ENCODE results near the gene DNHD1. TPM values are rescaled to one million over a fixed set of nuclear protein-coding genes. Genes with fewer than 3 reads are reported as not detected.

DNHD1 gene, protein sequence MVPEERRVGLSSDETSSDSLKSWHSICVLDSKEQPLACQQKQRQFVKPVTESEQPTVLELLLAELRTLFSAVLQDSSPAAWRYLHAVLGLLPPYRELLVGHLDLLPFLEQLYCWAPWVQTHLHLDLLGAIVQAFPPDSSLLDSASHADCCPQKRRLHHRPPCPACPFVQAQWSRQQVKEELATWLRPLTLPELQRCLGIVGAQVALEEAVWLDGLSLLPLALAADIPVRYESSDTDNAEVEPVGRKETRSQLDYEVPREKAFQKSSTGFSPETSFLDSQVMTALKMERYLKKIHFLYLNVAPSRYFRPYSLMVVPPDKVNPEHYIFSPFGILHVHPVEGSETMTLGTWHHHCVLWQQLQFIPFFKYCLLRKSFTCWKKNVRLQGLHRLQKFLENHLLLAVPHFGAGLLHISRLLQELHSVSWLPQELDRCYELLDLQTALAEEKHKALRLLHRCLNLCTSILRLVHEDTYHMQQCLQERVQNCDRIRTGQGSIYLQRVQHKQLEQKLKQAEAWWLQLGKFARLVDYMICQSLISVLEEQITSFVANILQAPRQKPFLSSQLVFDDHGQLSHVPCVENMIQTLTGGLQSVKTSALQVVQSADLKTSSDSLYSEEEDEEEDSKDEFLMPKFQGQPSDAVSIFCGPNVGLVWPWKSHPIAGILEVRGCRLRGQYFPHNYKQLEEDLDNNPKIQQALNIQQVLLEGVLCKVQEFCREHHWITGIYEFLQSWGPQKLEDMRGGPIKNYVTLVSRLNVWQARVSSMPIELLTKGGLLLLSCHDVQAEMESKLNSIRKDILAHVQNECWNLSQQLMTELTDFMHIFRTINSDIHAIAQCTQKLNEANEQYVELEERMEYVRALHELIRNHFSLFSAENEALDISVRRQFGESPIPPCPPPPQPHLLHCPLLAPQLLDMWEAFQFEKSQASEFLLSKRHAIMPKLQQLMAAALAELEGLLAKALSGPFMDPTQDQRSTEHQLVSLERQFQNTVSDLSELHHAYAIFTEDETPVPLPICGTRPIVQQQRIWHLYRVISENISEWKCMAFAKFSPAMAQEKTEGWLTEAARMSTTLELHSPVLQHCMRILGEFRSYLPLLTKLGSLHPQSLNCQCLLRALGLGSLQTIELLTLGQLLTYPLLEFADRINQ (N-terminal part only)
- 0.90 and 1.2 TPM in 2 replicates for total RNA-seq (2014; rRNA removed; shearing (Covaris generic))

DNA sequence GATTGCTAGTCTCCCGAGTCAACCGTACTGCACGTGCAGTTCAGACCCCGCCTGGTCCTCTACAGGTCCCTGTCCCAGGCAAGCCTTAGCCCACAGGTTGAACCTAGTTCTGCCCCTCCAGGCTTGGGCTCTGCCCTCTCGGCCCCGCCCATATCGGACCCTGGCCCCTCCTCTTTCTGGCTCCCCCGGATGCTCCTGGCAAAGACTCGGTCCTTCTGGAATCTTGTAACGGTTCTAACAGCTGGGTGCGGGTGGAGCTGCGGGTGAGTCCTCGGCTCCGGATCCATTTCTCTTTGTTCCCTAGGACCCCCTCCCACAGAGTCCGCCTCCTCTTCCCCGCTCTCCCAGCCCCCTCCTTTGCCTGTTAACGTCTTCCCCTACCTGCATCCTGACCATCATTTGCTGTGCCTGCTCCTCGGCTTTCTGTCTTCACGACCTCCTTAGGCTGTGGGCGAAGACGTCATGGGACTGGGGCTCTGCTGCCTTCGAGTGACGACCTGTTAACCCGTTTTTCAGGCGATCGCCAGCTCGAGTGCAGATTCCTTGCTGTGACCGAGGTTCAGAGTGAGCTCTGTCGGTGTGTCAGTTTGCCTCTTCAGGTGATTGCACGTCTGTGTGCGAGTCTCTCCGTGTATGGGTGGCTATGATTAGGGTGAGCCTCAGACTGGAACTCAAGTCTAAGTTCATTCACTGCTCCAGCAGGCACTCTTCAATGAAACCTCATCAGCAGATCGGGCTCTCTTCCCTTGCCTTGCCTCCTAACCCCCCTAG, at the start of gene DNHD1:
Gene DNHD1, plus strand, starts transcription at position 212 of the 771 bp plus-strand sequence. CDS start 936 bp downstream, outside the sequence.
- DNase-seq (ENCODE audit: low spot score) = no peak

DNA sequence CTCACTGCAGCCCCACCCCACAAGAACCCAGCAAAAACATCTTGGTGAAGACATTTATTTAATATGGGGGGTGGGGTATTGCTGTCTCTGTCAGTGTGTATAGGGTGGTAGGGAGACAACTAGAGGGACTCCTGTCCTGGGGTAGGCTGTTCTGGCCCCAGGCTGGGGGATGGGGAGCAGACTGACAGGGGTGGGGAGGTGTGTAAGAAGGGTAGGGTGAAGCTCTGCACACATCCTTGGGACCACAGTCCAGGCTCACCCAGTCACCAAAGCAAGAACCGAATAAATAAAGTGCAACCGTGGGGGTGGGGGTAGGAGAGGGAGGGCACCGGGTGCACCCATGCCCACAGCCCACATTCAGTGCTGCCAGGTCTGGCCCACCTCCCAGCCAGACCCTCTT, 48.5 kb upstream of the DNHD1 start:
- no peak for DNase-seq (ENCODE audit: low spot score)

DNA sequence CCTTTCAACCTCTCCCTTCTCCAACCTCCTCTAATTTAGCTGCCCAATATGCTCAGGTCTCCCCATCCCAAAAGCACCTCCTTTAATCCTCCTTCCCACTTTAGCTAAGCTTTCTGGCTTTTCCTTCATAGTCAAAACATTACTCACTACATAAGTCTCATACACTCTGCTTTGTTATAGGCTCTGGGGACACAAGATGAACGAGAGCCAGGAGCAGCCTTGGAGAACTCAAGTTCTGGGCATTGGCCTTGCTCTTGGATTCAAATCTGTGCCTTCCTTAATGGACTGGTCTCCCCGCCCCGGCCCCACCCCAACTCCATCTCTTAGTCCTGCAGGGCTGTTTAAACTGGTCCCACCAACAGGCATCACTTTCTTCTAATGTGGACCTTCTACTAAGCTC, 44.9 kb upstream of the DNHD1 start:
- DNase-seq (ENCODE audit: low spot score) = no peak

DNA sequence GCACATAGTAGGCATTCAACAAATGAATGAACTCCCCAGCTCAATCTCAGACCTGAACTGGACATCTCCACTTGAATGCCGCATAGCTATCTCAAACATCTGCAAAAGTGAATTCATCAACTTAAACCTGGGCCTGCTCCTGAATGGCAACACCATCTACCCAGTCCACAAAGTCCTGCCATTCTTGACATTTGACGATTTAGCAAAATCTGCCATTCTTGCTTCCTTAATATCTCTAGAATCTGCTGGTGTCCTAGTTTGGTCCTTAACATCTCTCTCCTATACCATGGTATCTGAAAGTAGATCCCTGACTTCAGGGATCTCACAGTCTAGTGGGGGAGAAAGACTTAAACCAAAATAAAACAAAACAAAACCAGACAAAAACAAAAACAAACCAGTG, 43.9 kb upstream of the DNHD1 start:
- DNase-seq (ENCODE audit: low spot score) = no peak

DNA sequence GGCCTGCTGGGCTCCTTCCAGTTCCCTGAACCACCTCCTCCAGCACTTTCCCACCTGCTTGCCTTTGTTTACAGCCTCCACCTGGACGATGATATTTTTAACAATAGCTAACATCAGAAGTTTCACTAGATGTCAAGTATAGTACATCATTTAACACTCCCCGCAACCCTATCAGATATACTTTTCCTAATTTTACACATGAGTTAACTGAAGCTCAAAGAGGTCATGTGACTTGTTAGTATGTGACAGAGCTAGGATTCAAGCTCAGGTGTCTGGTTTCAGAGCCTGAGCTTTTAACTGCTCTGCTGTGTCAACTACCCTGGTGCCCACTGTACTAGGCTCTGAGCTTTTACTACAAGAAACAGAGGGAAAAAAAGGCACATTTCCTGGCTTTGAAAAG, 42.0 kb upstream of the DNHD1 start:
- no peak for DNase-seq (ENCODE audit: low spot score)

DNA sequence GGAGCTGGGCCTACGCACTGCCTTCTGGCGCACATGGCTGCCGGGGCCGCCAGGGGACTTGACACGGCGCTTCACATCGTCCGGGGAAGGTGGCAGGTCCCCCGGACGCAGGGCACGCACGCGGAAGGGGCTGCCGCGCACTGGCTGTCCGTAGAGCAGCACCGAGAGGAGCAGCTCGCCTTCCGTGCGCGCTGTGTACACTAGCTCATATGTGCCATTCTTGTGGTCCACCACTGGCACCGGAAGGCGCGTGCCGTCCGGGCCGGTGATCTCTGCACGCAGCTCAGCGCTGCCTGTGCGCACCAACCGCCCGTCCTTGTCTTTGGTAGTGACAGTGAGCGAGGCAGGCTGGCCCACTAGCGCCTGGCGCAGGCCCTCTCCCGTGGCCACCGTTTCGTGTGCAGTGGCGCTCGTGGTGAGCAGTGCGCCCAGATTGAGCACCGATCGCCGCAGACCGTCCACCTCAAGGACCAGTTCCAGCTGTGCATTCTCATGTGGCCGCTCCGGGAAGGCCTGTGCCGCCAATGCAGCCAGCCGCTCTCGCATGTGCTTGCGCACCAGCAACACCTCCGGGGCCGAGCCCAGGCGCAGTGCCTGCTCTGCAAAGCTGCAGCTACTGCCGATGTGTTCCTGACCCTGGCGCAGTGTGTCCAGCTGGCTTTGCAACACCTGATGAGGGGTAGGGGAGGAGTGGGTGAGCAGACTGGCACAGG, 40.6 kb upstream of the DNHD1 start:
- no peak for DNase-seq (ENCODE audit: low spot score)

DNA sequence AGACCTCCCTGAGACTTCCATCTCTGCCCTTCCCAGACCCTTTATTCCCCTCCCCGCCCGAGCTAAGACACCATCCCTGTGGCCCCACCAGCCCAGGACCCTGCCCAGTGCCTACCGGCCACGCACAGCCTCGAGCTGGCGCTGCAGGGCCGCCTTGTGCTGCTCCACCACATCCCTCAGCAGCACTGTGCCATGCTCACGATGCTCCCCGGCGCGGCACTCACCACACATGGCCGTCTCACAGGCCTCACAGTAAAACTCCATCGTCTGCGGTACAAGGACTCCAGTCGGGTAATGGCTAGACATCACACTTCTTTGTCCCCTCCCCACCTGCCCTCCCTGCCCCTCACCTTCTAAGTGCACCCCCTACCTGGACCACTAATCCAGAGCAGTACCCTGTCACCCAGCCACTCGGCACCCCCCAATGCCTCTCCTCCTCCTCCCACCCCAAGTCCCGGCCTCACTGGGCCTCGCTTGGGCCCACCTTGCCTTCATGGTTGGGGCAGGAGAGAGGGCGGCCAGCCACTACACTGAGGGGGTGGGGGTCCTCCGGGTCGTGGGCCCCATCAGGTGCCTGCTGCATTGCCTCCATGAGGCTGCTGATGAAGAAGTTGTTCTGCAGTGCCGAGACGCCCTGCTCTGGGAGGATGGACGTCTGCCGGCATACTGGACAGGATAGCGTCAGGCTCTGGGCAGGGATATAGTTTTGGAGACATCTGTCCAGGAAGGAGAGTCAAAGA, 39.3 kb upstream of the DNHD1 start:
- no peak for DNase-seq (ENCODE audit: low spot score)

DNA sequence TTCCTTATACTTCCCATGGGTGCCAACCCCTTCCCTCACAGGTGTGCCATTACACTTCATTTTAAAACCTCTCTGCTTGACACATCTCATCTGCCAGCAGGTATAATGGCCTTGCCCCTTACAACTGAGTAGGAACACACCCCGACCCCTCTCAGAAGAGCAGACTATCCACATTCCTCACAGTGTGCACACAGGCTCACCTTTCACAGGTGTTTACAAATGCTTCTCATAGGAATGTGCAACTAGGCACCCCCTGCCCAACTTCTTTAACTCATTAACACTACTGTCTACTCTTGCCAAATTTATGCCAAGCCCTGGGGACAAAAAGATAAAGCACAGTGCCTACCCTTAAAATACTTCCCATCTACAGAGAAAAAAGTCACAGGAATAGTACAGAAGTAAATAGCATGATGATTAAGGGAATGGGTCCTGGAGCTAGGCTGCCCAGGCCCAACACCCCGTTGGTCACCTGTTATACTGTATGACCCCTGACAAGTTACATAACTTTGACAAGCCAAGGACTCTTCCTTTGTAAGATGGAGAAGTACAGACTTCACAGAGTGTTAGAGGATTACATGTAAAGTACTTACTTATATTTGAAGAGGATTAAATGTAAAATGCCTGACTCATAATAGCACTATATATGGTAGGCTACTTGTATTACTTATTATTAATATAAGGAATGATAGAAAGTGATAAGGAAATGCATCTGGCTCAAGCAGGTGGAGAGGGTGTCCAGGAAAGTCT, 38.6 kb upstream of the DNHD1 start:
- DNase-seq (ENCODE audit: low spot score) = no peak

DNA sequence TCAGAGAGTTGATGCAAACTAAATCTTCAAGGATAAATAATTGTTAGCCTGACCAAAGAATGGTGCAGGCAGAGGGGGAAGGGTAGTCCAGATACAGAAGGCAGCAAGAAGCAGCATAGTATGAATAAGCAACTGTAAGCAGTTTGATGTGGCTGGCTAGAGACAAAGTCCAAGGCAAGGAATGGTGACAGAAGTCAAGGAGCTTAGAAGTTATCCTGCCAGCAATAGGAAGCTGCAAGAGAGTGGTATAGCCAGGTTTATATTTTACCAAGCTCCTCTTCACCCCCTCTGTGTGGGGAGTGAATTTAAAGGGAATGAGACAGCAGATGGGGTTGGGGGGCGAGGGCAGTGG, 38.0 kb upstream of the DNHD1 start:
- DNase-seq (ENCODE audit: low spot score) = no peak

DNA sequence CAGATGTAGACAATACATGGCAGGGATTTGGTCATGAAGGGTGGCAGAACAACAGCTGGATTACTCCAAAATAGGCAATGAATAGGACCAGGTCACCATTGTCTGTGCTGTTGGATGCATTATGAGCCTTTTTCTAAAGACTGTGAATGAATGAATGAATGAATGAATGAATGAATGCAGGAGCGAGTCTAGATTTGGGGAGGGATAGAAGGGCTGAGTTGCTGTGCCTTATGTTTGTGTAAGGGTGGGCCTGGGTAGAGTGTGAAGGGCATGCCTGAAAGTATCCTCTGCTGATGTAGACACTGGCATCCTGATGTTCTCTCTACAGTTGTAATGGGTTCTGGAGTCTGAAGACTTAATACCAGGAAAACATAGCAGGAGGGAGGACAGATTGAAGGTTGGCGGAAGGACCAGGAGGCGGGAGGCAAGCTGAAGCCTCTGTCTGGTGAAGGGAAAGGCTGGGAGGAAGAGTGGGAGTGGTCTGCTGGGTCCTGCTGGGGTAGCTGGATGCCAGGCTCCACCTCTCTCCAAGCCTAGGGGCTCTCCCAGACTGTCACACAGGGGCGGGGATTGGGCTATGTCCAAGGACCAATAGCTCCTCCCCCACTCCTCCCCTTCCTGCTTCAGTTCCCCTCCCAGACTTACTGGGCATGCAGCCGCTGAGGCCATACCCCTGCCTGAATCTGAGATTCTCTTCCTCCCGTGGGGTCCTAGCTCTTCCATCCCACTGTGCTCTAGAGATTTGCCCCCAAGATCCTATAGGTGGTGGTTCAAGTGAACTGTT, 28.2 kb upstream of the DNHD1 start:
- DNase-seq (ENCODE audit: low spot score) = peak; percentile 63

DNA sequence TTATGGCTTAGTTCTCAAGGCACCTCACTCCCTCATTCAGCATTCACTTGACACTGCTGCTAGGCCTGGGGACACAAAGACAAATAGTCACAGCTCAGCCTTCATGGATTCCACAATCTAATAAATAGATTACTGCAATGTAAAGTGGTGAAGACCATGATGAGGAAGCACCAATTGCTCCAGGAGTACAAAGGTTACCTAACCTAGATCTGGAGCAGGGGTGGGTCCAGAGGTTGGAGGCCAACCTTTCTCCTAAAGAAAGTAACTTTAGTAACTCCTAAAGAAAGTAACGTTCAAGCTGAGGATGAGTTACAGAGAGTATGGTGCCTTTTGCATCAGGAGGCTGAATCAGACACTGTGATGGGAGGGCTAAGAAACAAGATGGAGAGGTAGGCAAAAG, 27.5 kb upstream of the DNHD1 start:
- DNase-seq (ENCODE audit: low spot score) = no peak

DNA sequence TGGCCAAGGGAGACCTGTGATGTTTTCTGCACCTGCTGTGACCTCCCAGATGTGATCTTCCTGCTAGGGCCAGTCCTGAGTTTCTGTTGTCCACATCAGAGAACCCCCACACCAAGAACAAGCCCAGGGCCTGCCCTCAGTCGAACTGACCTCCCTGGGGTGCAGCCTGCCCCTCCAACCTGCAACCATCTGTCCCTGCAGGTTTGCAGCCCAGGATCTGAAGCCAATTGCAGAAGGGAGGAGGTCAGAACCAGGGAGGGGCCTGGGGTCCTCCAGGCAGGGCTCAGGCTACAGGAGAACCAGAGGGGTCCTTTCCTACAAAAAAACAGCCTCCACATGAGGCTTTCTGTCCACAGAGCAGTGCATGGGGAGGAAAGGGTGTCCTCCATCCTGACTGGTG, 24.1 kb upstream of the DNHD1 start:
- DNase-seq (ENCODE audit: low spot score) = no peak

DNA sequence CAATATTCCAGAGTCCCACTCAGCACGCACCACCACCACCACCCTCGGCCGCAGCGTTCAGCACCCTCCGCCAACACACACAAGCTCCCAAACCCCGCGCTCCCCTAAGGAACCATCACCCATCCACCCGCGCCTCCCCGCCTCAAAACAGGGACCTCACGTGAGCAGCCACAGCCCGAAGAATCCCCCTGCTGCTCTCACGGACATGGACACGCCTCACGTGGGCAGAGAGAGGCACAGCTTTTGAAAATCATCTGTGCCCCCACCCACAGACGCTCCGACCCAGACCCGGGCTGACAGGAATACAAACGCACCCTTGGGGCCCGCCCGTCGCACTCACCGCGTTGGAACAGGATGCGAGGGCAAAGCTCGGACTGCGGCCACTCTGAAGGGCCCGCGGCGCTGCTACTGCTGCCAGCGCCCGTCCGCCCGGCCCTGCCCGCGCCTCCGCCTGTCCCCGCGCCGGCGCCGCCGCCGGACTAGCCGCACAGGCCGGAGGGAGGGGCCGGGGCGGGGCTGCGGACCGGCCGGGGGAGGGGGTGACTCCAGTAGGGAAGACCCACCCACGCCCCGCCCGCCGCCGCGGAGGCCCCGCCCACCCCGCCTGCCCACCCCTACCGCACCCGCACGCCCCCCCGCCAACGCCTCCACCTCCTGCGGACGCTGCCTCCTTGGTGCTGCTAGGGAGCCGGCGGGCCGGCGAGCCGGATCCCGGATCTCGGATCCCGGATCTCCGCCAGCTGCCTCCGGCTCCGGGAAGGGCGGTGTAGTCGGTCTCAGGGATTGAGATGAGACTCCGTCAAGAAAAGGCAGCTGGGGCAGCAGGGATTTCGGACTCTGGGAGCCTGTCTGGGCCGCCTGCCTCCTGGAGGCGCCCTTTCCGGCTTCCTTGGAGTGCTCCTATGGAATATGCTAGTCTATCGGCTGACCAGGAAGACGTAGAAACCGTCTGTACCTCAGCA, 23.3 kb upstream of the DNHD1 start, which contains the start of gene TRIM3:
Gene TRIM3, minus strand, starts transcription at position 491 of the 962 bp plus-strand sequence. CDS start 8,246 bp downstream, outside the sequence.
- DNase-seq (ENCODE audit: low spot score) = peak; percentile 80

DNA sequence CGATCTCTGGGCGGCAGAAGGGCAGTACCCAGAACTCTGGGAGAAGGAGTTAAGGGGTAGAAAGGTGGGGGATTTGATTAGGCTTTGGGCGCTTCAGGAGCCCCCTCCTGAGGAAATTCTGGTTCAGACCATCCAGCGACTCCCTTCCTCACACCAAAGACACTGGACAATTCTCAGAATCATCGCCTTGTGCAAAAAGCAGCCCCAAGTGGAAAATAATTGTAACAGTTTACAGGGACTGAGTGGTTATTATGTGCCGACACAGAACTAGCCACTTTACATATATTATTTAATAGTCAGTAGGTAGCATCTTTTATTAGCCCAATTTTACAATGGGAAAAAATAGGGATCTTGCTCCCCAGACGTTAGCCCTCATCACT, 22.7 kb upstream of the DNHD1 start:
- DNase-seq (ENCODE audit: low spot score) = no peak

DNA sequence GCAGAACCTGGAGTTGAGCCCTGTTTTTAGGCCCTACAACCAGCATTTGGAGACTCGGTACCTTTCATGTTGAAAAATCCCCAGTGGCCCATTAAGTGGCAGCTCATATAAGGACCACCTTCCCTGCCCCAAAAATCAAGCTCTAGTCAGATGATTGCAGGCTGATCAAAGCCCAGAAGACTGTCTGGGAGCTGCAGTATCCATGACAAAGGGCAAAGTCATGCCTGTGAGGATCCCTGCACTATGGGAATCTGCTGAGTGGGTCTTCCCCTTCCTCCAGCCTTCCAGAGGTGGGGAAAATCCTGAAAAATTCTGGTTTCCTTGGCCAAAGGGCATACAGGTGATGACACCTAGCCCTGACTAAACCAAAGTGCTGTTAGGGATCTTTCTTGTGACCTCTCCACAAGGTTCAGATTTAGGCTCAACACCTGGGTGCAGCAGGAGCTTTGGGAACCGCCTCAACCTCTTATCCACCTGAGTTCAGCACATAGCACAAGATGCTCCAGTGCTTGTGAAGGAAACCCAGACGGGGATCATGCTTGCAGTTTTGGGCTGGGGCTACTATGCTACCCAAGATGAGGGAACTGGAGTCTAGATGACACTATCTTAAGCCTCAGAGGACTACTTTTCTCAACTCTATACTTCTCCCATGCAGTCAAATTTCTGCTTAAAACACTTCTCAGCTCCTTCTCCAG, 22.1 kb upstream of the DNHD1 start:
- DNase-seq (ENCODE audit: low spot score) = no peak

DNA sequence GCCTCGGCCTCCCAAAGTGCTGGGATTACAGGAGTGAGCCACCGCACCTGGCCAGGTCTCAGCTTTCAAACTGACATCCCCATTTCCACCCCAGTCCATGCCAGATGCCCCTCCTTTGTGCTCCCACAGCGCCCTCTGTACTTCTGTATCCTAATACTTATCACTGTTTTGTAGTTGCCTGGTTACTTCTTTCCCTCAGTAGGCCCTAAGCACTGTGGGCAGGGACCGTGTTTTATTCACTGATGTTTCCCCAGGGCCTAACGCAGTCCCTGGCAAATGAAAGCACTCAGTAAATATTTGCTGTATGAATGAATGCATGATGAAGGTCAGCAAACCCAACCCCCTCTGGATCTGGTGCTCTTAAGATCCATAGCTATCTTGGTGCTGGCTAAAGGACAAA, 21.1 kb upstream of the DNHD1 start:
- DNase-seq (ENCODE audit: low spot score) = no peak

DNA sequence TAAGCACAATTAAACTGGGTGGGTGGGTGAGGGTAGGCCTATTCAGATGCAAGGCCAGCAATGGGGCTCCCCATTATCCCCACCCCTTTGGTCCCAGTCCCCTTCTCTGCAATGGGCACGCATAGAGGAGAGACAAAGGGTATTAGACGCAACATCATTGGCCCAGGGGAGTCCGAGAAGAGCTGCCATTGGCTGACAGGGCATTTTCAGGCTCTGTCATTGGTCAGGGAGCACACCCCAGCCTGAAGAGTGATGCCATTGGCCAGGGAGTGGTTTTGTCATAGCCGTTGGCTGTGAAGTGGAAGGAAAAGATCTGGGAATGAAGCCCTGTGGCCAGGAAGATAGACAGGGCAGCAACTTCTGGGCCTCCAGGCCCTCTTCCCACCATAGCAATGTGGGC, 20.5 kb upstream of the DNHD1 start:
- no peak for DNase-seq (ENCODE audit: low spot score)
